ENCODE data around the gene SAA4.
"Not testable (repeated sequence)": the region's sequence is repeated elsewhere in the genome, so short reads cannot be mapped to it uniquely, and the experiment has no call there.

SAA4 gene

GRCh38 chr11:18246379-18247190, 10.0 kb upstream of the SAA4 start:
- DNase-seq (ENCODE audit: low read depth): not testable (repeated sequence)

- DNase-seq (ENCODE audit: low read depth): no peak
Observed at GRCh38 chr11:18245396-18245795, 8.8 kb upstream of the SAA4 start.

GRCh38 chr11:18243783-18244362, 7.3 kb upstream of the SAA4 start:
- DNase-seq (ENCODE audit: low read depth): peak; percentile 48

- DNase-seq (ENCODE audit: low read depth): no peak
Observed at GRCh38 chr11:18239655-18240054, 3.1 kb upstream of the SAA4 start.

GRCh38 chr11:18235394-18236334, 938 bp downstream of the SAA4 start:
- DNase-seq (ENCODE audit: low read depth): no peak

- DNase-seq (ENCODE audit: low read depth): no peak
Observed at GRCh38 chr11:18233912-18234311, 2.7 kb downstream of the SAA4 start.

- no peak for DNase-seq (ENCODE audit: low read depth)
Observed at GRCh38 chr11:18230859-18231258, 5.7 kb downstream of the SAA4 start.

GRCh38 chr11:18229501-18229900, 7.1 kb downstream of the SAA4 start:
- DNase-seq (ENCODE audit: low read depth): no peak

- no peak for DNase-seq (ENCODE audit: low read depth)
Observed at GRCh38 chr11:18225913-18226312, 10.7 kb downstream of the SAA4 start.

- no peak for DNase-seq (ENCODE audit: low read depth)
Observed at GRCh38 chr11:18223591-18224387, 12.8 kb downstream of the SAA4 start.

GRCh38 chr11:18222814-18223421, 13.7 kb downstream of the SAA4 start:
- DNase-seq (ENCODE audit: low read depth): no peak

- no peak for DNase-seq (ENCODE audit: low read depth)
Observed at GRCh38 chr11:18221274-18221876, 15.2 kb downstream of the SAA4 start.

GRCh38 chr11:18209058-18209457, 27.5 kb downstream of the SAA4 start:
- DNase-seq (ENCODE audit: low read depth): no peak

GRCh38 chr11:18204771-18205170, 31.8 kb downstream of the SAA4 start:
- DNase-seq (ENCODE audit: low read depth): no peak

GRCh38 chr11:18204220-18204619, 32.4 kb downstream of the SAA4 start:
- no peak for DNase-seq (ENCODE audit: low read depth)

GRCh38 chr11:18203723-18204122, 32.9 kb downstream of the SAA4 start:
- no peak for DNase-seq (ENCODE audit: low read depth)

- DNase-seq (ENCODE audit: low read depth): not testable (repeated sequence)
Observed at GRCh38 chr11:18197738-18198137, 38.9 kb downstream of the SAA4 start.

- no peak for DNase-seq (ENCODE audit: low read depth)
Observed at GRCh38 chr11:18196532-18196931, 40.1 kb downstream of the SAA4 start.

- DNase-seq (ENCODE audit: low read depth): no peak
Observed at GRCh38 chr11:18193010-18193409, 43.6 kb downstream of the SAA4 start.

- no peak for DNase-seq (ENCODE audit: low read depth)
Observed at GRCh38 chr11:18191376-18191775, 45.2 kb downstream of the SAA4 start.

Measured in GM04504 (cell line).